Measurements from ENCODE around the gene STAT4.

Gene STAT4

GRCh38 chr2:191174442-191174841, 23.6 kb upstream of the STAT4 start:
- FAIRE-seq: no peak
- no peak for TF ChIP-seq CTCF (IDR thresholded peaks at IDR 0.05; ENCODE audit: insufficient read depth, missing control alignments)
- DNase-seq (ENCODE audit: insufficient read length, low spot score): no peak

GRCh38 chr2:191173206-191173605, 22.4 kb upstream of the STAT4 start:
- FAIRE-seq (no peak), DNase-seq (ENCODE audit: insufficient read length, low spot score) (no peak)
- TF ChIP-seq CTCF (IDR thresholded peaks at IDR 0.05; ENCODE audit: insufficient read depth, missing control alignments): no peak

- no peak for DNase-seq (ENCODE audit: insufficient read length, low spot score)
- TF ChIP-seq CTCF (IDR thresholded peaks at IDR 0.05; ENCODE audit: insufficient read depth, missing control alignments): no peak
- FAIRE-seq: no peak
Measured at GRCh38 chr2:191171708-191172355, 21.0 kb upstream of the STAT4 start.

GRCh38 chr2:191171286-191171685, 20.5 kb upstream of the STAT4 start:
- no peak for FAIRE-seq
- no peak for TF ChIP-seq CTCF (IDR thresholded peaks at IDR 0.05; ENCODE audit: insufficient read depth, missing control alignments)
- no peak for DNase-seq (ENCODE audit: insufficient read length, low spot score)

GRCh38 chr2:191170773-191171172, 20.0 kb upstream of the STAT4 start:
- DNase-seq (ENCODE audit: insufficient read length, low spot score) (no peak), FAIRE-seq (no peak)
- no peak for TF ChIP-seq CTCF (IDR thresholded peaks at IDR 0.05; ENCODE audit: insufficient read depth, missing control alignments)

GRCh38 chr2:191170301-191170636, 19.5 kb upstream of the STAT4 start:
- TF ChIP-seq CTCF (IDR thresholded peaks at IDR 0.05; ENCODE audit: insufficient read depth, missing control alignments): no peak
- no peak for DNase-seq (ENCODE audit: insufficient read length, low spot score)
- FAIRE-seq: no peak

- FAIRE-seq: no peak
- no peak for TF ChIP-seq CTCF (IDR thresholded peaks at IDR 0.05; ENCODE audit: insufficient read depth, missing control alignments)
- DNase-seq (ENCODE audit: insufficient read length, low spot score): no peak
Measured at GRCh38 chr2:191169456-191170300, 18.9 kb upstream of the STAT4 start.
